HepG2 (cell line): Measurements from ENCODE around the gene AGBL1. TPM values are rescaled to one million over a fixed set of nuclear protein-coding genes. Genes with fewer than 3 reads are reported as not detected.

Source experiments
- ATAC-seq: fragments of 200-7000 bp; cut with Tn5 transposase; 3 replicates; pipeline ENCODE4 v1.9.1; 2020; ENCODE audit warnings: mild to moderate bottlenecking, moderate library complexity
- BruUV-seq: library from RNA; stranded (reverse); fragments of 400-500 nt; replicated peaks from 2 replicates; lab custom pipeline; 2021; lab: Mats Ljungman, UMichigan
- CTCF ChIA-PET: fragments of 300-600 bp; formaldehyde crosslinking; extraction: SDS; loops from one replicate; lab custom pipeline; 2021; ENCODE audit warnings: low total read pairs, inconsistent platforms, low intra/inter-chr PET ratio; lab: Yijun Ruan, JAX
- POLR2A ChIA-PET: fragments of 350-600 bp; sonication (Branson Sonifier 250); formaldehyde crosslinking; loops from one replicate; lab custom pipeline; 2020; ENCODE audit warnings: antibody characterized with exemption, inconsistent platforms; lab: Yijun Ruan, JAX
- DNase-seq: peaks from one replicate; pipeline ENCODE4 v3.0.0-alpha.2; 2015; ENCODE audit warnings: low spot score
- FAIRE-seq: peaks from 3 replicates; lab custom pipeline; 2011; peaks lifted over from hg19 to GRCh38; lab: Jason Lieb, UNC
- H2AFZ ChIP-seq: one replicate; pipeline ENCODE4 v1.6.1; 2011; ENCODE audit warnings: low read length, inconsistent platforms
- H3K27ac ChIP-seq: fragments of 300-600 bp; 3 replicates; pipeline ENCODE4 v1.8.0; 2011; ENCODE audit warnings: mixed run types, mild to moderate bottlenecking, mixed read lengths, low read length, inconsistent platforms; ENCODE audit not compliant: insufficient read depth; ENCODE audit errors: extremely low read length
- H3K27me3 ChIP-seq, 2 experiments: fragments of 200-600 bp in 1 of 2; 2 replicates in 1 of 2; 3 replicates in 1 of 2; pipeline versions ENCODE4 v1.6.0 to v1.8.0; 2011; ENCODE audit warnings: low read length in 2 of 2, mild to moderate bottlenecking in 2 of 2, moderate library complexity in 2 of 2, inconsistent platforms in 1 of 2; ENCODE audit not compliant: insufficient read depth in 2 of 2, control insufficient read depth in 1 of 2
- H3K36me3 ChIP-seq, 2 experiments: fragments of 200-600 bp in 1 of 2; replicated peaks in 1 of 2; 2 replicates in 1 of 2; 3 replicates in 1 of 2; pipeline versions ENCODE4 v1.5.1 to v1.8.0; 2011; ENCODE audit warnings: low read length in 2 of 2, inconsistent platforms in 1 of 2; ENCODE audit not compliant: insufficient read depth in 2 of 2, control insufficient read depth in 1 of 2
- H3K4me1 ChIP-seq: 2 replicates; pipeline ENCODE4 v1.5.1; 2012; ENCODE audit warnings: low read length, inconsistent platforms; ENCODE audit not compliant: insufficient read depth
- H3K4me2 ChIP-seq: 2 replicates; pipeline ENCODE4 v1.6.0; 2011; ENCODE audit warnings: low read depth, low read length, inconsistent platforms
- H3K4me3 ChIP-seq, 3 experiments: fragments of 200-600 bp in 1 of 3; sonication (generic), shearing (Covaris generic) in 1 of 3; replicated peaks in 1 of 3; 2 replicates each; pipeline ENCODE4 v1.5.1; 2011 to 2016; ENCODE audit warnings: low read length in 3 of 3, inconsistent platforms in 2 of 3, low read depth in 2 of 3, mild to moderate bottlenecking in 2 of 3, control low read depth in 1 of 3, mixed read lengths in 1 of 3; ENCODE audit not compliant: insufficient read depth in 1 of 3
- H3K79me2 ChIP-seq: one replicate; pipeline ENCODE4 v1.6.1; 2011; ENCODE audit warnings: low read length, inconsistent platforms; ENCODE audit not compliant: insufficient read depth
- H3K9ac ChIP-seq: 2 replicates; pipeline ENCODE4 v1.6.0; 2011; ENCODE audit warnings: mild to moderate bottlenecking, low read depth, low read length, inconsistent platforms; ENCODE audit not compliant: insufficient read depth
- H3K9me3 ChIP-seq: 2 replicates; pipeline ENCODE4 v1.5.1; 2012; ENCODE audit warnings: mild to moderate bottlenecking, low read length
- H4K20me1 ChIP-seq: 2 replicates; pipeline ENCODE4 v1.6.0; 2011; ENCODE audit warnings: inconsistent platforms, mild to moderate bottlenecking, low read length, moderate library complexity; ENCODE audit not compliant: insufficient read depth
- HMG20A ChIP-seq: IDR thresholded peaks from 2 replicates; pipeline ENCODE4 v1.6.1; 2016; ENCODE audit warnings: borderline replicate concordance
- HNRNPL ChIP-seq: fragments of 200-400 bp; formaldehyde crosslinking; IDR thresholded peaks from 2 replicates; pipeline ENCODE4 v1.6.1; 2017; ENCODE audit warnings: mild to moderate bottlenecking, low read depth, low read length
- MXI1 ChIP-seq: IDR thresholded peaks from 3 replicates; pipeline ENCODE4 v1.6.1; 2012; ENCODE audit warnings: low read depth, low read length, inconsistent platforms, borderline replicate concordance
- NAIF1 ChIP-seq: sonication (generic); formaldehyde crosslinking; IDR thresholded peaks from 2 replicates; pipeline ENCODE4 v1.5.0; 2020; ENCODE audit warnings: mild to moderate bottlenecking, missing genetic modification reagents, borderline replicate concordance
- SNRNP70 ChIP-seq: fragments of 200-400 bp; formaldehyde crosslinking; IDR thresholded peaks from 2 replicates; pipeline ENCODE4 v1.6.1; 2017; ENCODE audit warnings: mild to moderate bottlenecking, low read depth, low read length, moderate library complexity
- STAG1 ChIP-seq: sonication (generic); formaldehyde crosslinking; IDR thresholded peaks from 2 replicates; pipeline ENCODE4 v1.4.0; 2020; ENCODE audit warnings: missing genetic modification reagents
- ZBTB4 ChIP-seq: sonication (generic); formaldehyde crosslinking; IDR thresholded peaks from 2 replicates; pipeline ENCODE4 v1.4.0; 2020; ENCODE audit warnings: missing genetic modification reagents, mild to moderate bottlenecking, borderline replicate concordance
- ZFP36 ChIP-seq: fragments of 150-350 bp; IDR thresholded peaks from 2 replicates; pipeline ENCODE4 v1.6.1; 2018; ENCODE audit warnings: borderline replicate concordance, low read length, low read depth; ENCODE audit not compliant: partially characterized antibody
- ZFP90 ChIP-seq: sonication (generic); formaldehyde crosslinking; IDR thresholded peaks from 2 replicates; pipeline ENCODE4 v1.8.0; 2022; ENCODE audit warnings: missing genetic modification reagents, mild to moderate bottlenecking, inconsistent platforms, borderline replicate concordance
- ZKSCAN1 ChIP-seq: fragments of 150-350 bp; IDR thresholded peaks from 2 replicates; pipeline ENCODE4 v1.6.1; 2014; ENCODE audit warnings: low read length
- ZNF232 ChIP-seq: sonication (generic); formaldehyde crosslinking; IDR thresholded peaks from 2 replicates; pipeline ENCODE4 v1.4.0; 2020; ENCODE audit warnings: missing genetic modification reagents, borderline replicate concordance
- ZNF558 ChIP-seq: sonication (generic); formaldehyde crosslinking; IDR thresholded peaks from 2 replicates; pipeline ENCODE4 v1.9.0; 2022; ENCODE audit warnings: mild to moderate bottlenecking, missing genetic modification reagents, borderline replicate concordance
- ZNF572 ChIP-seq: sonication (generic); formaldehyde crosslinking; IDR thresholded peaks from 2 replicates; pipeline ENCODE4 v1.5.1; 2020; ENCODE audit warnings: mild to moderate bottlenecking, missing genetic modification reagents
- ZNF674 ChIP-seq: sonication (generic); formaldehyde crosslinking; IDR thresholded peaks from 2 replicates; pipeline ENCODE4 v1.5.0; 2020; ENCODE audit warnings: low read depth, mild to moderate bottlenecking, missing genetic modification reagents
- WGBS: methylation state at CpG from one replicate; pipeline ENCODE4 v1.1.6; 2017; ENCODE audit warnings: low lambda C conversion rate; 5-methylcytosine and 5-hydroxymethylcytosine counted together
- in situ Hi-C: cut with HindIII; loops from 2 replicates; pipeline ENCODE4 v1.10.0; 2017; ENCODE audit warnings: low pct_unique_long_range_greater_than_20kb; ENCODE audit not compliant: extremely low pct_ligation_motif_present
- intact Hi-C: fragments of 100-400 bp; cut with micrococcal nuclease; formaldehyde crosslinking; loops from one replicate; pipeline ENCODE4 v1.10.0; 2022; ENCODE audit not compliant: unreplicated experiment
- polyA plus RNA-seq, 8 experiments: library from polyadenylated mRNA; depleted of rRNA in 3 of 8; stranded (reverse) in 7 of 8; unstranded in 1 of 8; fragments of >200 nt; fragmentation: Illumina TruSeq in 4 of 8; extraction: Trizol in 4 of 8; gene quantifications; 2 replicates each; pipeline versions ENCODE4 v1.2.1 to v1.2.3, GENCODE V29; 2011 to 2016; ENCODE audit warnings: low read depth in 4 of 8, missing spikeins in 1 of 8, mixed read lengths in 1 of 8; ENCODE audit not compliant: insufficient read depth in 1 of 8
- total RNA-seq, 5 experiments: library from RNA; depleted of rRNA; stranded (reverse); fragments of >200 nt; fragmentation: Illumina TruSeq; extraction: Trizol; gene quantifications; 2 replicates each; pipeline ENCODE4 v1.2.3, GENCODE V29; 2016; ENCODE audit warnings: low read depth in 1 of 5

The AGBL1 gene
- total and polyA plus RNA-seq, 2 of the 13 experiments (the other 11 are each of a cell fraction or from before 2014, with no cell fraction given): 0.01 TPM; not detected in 1

- TF ChIP-seq ZNF674 (no peak), STAG1 (no peak), ZKSCAN1 (no peak), ZNF572 (CRISPR knock-in tag) (no peak)
These were observed 79.8 kb downstream of the AGBL1 start (continued) for GRCh38 chr15:86159468-86159867.

- no peaks in the 10 kb centered on the region for H3K9me3 ChIP-seq
- no peaks in the 10 kb centered on the region for H3K4me1 ChIP-seq
- no peak for FAIRE-seq
- in situ Hi-C loops (no loop called here), intact Hi-C loops (no loop called here)
- DNase-seq: no peak
- ChIA-PET POLR2A (no interaction called here), CTCF (no interaction called here)
- no peak overlapping the region for H3K4me2 ChIP-seq
- ATAC-seq: no peak
- H2AFZ ChIP-seq: no peak overlapping the region
- no peaks in the 10 kb centered on the region for H3K79me2 ChIP-seq
- H4K20me1 ChIP-seq: no peaks in the 10 kb centered on the region
- TF ChIP-seq ZNF558 (CRISPR knock-in tag) (no peak), NAIF1 (CRISPR knock-in tag) (no peak), SNRNP70 (no peak), ZFP90 (CRISPR knock-in tag) (no peak), HNRNPL (no peak), HMG20A (CRISPR knock-in tag) (no peak), MXI1 (no peak), ZFP36 (no peak), ZNF232 (CRISPR knock-in tag) (no peak), ZBTB4 (CRISPR knock-in tag) (no peak)
- no peaks in the 10 kb centered on the region for H3K27me3 ChIP-seq
- no peak overlapping the region for H3K4me3 ChIP-seq
- no peak overlapping the region for H3K9ac ChIP-seq
- 5% methylated on average over 5 of the region's 5 CpGs for WGBS
- no TSS peak for BruUV-seq
- H3K27ac ChIP-seq: no peak overlapping the region
- no peaks in the 10 kb centered on the region for H3K36me3 ChIP-seq
These were observed 81.6 kb downstream of the AGBL1 start for GRCh38 chr15:86161250-86161649.
